HepG2 (cell line): Measurements from ENCODE around the gene GRK5. TPM values are rescaled to one million over a fixed set of nuclear protein-coding genes. Genes with fewer than 3 reads are reported as not detected.

Experiments used
- MYC ChIP-seq: sonication (generic); formaldehyde crosslinking; IDR thresholded peaks from 2 replicates; pipeline ENCODE4 v1.9.0; 2021; ENCODE audit warnings: missing genetic modification reagents, borderline replicate concordance
- NCOA2 ChIP-seq: sonication (generic); formaldehyde crosslinking; IDR thresholded peaks from 2 replicates; pipeline ENCODE4 v1.8.0; 2022; ENCODE audit warnings: inconsistent platforms
- PCBP2 ChIP-seq: fragments of 200-400 bp; formaldehyde crosslinking; optimal IDR thresholded peaks from 2 replicates; pipeline ENCODE3; 2018; ENCODE audit warnings: low read length, low read depth; ENCODE audit not compliant: poor library complexity, severe bottlenecking
- TBP ChIP-seq: sonication (generic); formaldehyde crosslinking; IDR thresholded peaks from 2 replicates; pipeline ENCODE4 v1.5.0; 2020; ENCODE audit warnings: missing genetic modification reagents
- ZNF737 ChIP-seq: sonication (generic); formaldehyde crosslinking; IDR thresholded peaks from 2 replicates; pipeline ENCODE4 v1.5.0; 2020; ENCODE audit warnings: missing genetic modification reagents, mild to moderate bottlenecking, borderline replicate concordance
- ZNF781 ChIP-seq: sonication (generic); formaldehyde crosslinking; IDR thresholded peaks from 2 replicates; pipeline ENCODE4 v1.5.1; 2020; ENCODE audit warnings: borderline replicate concordance, mild to moderate bottlenecking, missing genetic modification reagents; ENCODE audit errors: not compliant biosample characterization
- polyA plus RNA-seq, 8 experiments: library from polyadenylated mRNA; depleted of rRNA in 3 of 8; stranded (reverse) in 7 of 8; unstranded in 1 of 8; fragments of >200 nt; fragmentation: Illumina TruSeq in 4 of 8; extraction: Trizol in 4 of 8; gene quantifications; 2 replicates each; pipeline versions ENCODE4 v1.2.1 to v1.2.3, GENCODE V29; 2011 to 2016; ENCODE audit warnings: low read depth in 4 of 8, missing spikeins in 1 of 8, mixed read lengths in 1 of 8; ENCODE audit not compliant: insufficient read depth in 1 of 8
- total RNA-seq, 5 experiments: library from RNA; depleted of rRNA; stranded (reverse); fragments of >200 nt; fragmentation: Illumina TruSeq; extraction: Trizol; gene quantifications; 2 replicates each; pipeline ENCODE4 v1.2.3, GENCODE V29; 2016; ENCODE audit warnings: low read depth in 1 of 5
- TF ChIP-seq, protein P1 (sequence below): sonication (generic); formaldehyde crosslinking; IDR thresholded peaks from 2 replicates; pipeline ENCODE4 v1.5.0; 2020; ENCODE audit warnings: mild to moderate bottlenecking, missing genetic modification reagents
- TF ChIP-seq, protein P2 (sequence below): sonication (generic); formaldehyde crosslinking; IDR thresholded peaks from 2 replicates; pipeline ENCODE4 v1.8.0; 2022; ENCODE audit warnings: low read depth, missing genetic modification reagents
- TF ChIP-seq, protein P3 (sequence below): sonication (generic); formaldehyde crosslinking; IDR thresholded peaks from 2 replicates; pipeline ENCODE4 v1.4.0; 2020; ENCODE audit warnings: mild to moderate bottlenecking, missing genetic modification reagents, borderline replicate concordance
- TF ChIP-seq, protein P4 (sequence below), 2 experiments: fragments of 450-650 bp in 1 of 2; sonication (generic) in 1 of 2; formaldehyde crosslinking in 1 of 2; IDR thresholded peaks; 2 replicates each; pipeline versions ENCODE4 v1.6.1 to v1.8.0; 2016 to 2022; ENCODE audit warnings: antibody characterized with exemption in 1 of 2, mild to moderate bottlenecking in 1 of 2, missing genetic modification reagents in 1 of 2
- TF ChIP-seq, protein P5 (sequence below): sonication (generic); formaldehyde crosslinking; IDR thresholded peaks from 2 replicates; pipeline ENCODE4 v1.4.0; 2020; ENCODE audit warnings: mild to moderate bottlenecking, missing genetic modification reagents

GRK5 gene
- total and polyA plus RNA-seq, 2 of the 13 experiments (the other 11 are each of a cell fraction or from before 2014, with no cell fraction given): 10.4 to 12.6 TPM

DNA sequence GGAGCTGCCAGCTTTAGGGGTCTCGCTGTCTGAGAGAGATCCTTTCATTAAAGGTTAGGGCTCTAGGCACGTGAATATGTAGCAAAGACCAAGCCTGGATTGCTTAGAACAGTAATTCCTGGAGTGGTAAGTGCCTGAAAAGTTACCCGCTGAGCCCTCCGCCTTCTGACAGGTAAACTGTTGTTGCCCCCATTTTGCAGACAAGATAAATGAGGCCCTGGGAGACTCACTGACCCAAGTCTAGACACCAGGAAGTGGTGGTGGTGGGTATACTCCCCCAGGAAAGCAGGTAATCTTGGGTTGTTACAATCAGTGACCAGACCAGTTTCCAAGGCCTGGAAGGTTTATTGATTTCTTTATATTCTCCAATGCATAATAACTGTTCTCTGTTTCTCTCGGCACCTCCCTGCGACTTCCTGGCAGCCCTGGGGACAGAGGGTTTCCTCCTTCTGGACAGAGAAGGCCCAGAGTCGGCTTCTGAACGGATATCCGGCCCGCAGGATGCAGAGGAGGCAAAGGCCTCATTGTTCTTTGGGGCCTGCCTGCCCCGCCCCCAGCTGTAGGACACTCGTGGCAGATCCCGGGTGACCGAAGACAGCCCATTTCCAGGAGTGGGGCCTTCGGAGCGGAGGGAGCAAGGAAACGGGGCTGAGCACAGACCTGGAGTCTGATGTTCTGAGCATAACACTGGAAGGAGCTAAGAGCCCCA, 1.3 kb upstream of the GRK5 start (continued):
- TF ChIP-seq, protein P1, sequence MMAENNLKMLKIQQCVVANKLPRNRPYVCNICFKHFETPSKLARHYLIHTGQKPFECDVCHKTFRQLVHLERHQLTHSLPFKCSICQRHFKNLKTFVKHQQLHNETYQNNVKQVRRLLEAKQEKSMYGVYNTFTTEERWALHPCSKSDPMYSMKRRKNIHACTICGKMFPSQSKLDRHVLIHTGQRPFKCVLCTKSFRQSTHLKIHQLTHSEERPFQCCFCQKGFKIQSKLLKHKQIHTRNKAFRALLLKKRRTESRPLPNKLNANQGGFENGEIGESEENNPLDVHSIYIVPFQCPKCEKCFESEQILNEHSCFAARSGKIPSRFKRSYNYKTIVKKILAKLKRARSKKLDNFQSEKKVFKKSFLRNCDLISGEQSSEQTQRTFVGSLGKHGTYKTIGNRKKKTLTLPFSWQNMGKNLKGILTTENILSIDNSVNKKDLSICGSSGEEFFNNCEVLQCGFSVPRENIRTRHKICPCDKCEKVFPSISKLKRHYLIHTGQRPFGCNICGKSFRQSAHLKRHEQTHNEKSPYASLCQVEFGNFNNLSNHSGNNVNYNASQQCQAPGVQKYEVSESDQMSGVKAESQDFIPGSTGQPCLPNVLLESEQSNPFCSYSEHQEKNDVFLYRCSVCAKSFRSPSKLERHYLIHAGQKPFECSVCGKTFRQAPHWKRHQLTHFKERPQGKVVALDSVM (CRISPR knock-in tag): no peak
- TF ChIP-seq MYC (CRISPR knock-in tag) (peak; percentile 76; the same call in 1 of the 2 replicates), TBP (CRISPR knock-in tag) (no peak), ZNF781 (CRISPR knock-in tag) (no peak), PCBP2 (no peak), NCOA2 (CRISPR knock-in tag) (no peak), ZNF737 (CRISPR knock-in tag) (no peak)
- TF ChIP-seq, protein P2, sequence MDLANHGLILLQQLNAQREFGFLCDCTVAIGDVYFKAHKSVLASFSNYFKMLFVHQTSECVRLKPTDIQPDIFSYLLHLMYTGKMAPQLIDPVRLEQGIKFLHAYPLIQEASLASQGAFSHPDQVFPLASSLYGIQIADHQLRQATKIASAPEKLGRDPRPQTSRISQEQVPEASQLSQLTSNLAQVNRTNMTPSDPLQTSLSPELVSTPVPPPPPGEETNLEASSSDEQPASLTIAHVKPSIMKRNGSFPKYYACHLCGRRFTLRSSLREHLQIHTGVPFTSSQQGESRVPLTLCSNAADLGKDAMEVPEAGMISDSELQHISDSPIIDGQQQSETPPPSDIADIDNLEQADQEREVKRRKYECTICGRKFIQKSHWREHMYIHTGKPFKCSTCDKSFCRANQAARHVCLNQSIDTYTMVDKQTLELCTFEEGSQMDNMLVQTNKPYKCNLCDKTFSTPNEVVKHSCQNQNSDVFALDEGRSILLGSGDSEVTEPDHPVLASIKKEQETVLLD: no peak
- TF ChIP-seq, protein P3, sequence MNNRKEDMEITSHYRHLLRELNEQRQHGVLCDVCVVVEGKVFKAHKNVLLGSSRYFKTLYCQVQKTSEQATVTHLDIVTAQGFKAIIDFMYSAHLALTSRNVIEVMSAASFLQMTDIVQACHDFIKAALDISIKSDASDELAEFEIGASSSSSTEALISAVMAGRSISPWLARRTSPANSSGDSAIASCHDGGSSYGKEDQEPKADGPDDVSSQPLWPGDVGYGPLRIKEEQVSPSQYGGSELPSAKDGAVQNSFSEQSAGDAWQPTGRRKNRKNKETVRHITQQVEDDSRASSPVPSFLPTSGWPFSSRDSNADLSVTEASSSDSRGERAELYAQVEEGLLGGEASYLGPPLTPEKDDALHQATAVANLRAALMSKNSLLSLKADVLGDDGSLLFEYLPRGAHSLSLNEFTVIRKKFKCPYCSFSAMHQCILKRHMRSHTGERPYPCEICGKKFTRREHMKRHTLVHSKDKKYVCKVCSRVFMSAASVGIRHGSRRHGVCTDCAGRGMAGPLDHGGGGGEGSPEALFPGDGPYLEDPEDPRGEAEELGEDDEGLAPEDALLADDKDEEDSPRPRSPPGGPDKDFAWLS (CRISPR knock-in tag): no peak
- TF ChIP-seq, protein P4, sequence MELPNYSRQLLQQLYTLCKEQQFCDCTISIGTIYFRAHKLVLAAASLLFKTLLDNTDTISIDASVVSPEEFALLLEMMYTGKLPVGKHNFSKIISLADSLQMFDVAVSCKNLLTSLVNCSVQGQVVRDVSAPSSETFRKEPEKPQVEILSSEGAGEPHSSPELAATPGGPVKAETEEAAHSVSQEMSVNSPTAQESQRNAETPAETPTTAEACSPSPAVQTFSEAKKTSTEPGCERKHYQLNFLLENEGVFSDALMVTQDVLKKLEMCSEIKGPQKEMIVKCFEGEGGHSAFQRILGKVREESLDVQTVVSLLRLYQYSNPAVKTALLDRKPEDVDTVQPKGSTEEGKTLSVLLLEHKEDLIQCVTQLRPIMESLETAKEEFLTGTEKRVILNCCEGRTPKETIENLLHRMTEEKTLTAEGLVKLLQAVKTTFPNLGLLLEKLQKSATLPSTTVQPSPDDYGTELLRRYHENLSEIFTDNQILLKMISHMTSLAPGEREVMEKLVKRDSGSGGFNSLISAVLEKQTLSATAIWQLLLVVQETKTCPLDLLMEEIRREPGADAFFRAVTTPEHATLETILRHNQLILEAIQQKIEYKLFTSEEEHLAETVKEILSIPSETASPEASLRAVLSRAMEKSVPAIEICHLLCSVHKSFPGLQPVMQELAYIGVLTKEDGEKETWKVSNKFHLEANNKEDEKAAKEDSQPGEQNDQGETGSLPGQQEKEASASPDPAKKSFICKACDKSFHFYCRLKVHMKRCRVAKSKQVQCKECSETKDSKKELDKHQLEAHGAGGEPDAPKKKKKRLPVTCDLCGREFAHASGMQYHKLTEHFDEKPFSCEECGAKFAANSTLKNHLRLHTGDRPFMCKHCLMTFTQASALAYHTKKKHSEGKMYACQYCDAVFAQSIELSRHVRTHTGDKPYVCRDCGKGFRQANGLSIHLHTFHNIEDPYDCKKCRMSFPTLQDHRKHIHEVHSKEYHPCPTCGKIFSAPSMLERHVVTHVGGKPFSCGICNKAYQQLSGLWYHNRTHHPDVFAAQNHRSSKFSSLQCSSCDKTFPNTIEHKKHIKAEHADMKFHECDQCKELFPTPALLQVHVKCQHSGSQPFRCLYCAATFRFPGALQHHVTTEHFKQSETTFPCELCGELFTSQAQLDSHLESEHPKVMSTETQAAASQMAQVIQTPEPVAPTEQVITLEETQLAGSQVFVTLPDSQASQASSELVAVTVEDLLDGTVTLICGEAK (IDR thresholded peaks at IDR 0.05): no peak
- TF ChIP-seq, protein P4 (CRISPR knock-in tag; IDR thresholded peaks at IDR 0.05): peak; percentile 9; the same call in 1 of the 2 replicates
- TF ChIP-seq, protein P5, sequence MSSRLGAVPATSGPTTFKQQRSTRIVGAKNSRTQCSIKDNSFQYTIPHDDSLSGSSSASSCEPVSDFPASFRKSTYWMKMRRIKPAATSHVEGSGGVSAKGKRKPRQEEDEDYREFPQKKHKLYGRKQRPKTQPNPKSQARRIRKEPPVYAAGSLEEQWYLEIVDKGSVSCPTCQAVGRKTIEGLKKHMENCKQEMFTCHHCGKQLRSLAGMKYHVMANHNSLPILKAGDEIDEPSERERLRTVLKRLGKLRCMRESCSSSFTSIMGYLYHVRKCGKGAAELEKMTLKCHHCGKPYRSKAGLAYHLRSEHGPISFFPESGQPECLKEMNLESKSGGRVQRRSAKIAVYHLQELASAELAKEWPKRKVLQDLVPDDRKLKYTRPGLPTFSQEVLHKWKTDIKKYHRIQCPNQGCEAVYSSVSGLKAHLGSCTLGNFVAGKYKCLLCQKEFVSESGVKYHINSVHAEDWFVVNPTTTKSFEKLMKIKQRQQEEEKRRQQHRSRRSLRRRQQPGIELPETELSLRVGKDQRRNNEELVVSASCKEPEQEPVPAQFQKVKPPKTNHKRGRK: no peak
